ENCODE results near the gene DCHS1.

- TF ChIP-seq EZH2phosphoT487 (IDR thresholded peaks at IDR 0.05; ENCODE audit: low read depth) = no peak
- TF ChIP-seq CTCF (IDR thresholded peaks at IDR 0.05; ENCODE audit: low read depth, low read length) = no peak
Measured at GRCh38 chr11:6664551-6664950, 8.9 kb upstream of the DCHS1 start.
